ENCODE results near the gene SEC16B. TPM values are rescaled to one million over a fixed set of nuclear protein-coding genes. Genes with fewer than 3 reads are reported as not detected.

Gene SEC16B
- total and polyA plus RNA-seq, 4 donors = 10.9 to 56.8 (median 29.4) TPM

DNA sequence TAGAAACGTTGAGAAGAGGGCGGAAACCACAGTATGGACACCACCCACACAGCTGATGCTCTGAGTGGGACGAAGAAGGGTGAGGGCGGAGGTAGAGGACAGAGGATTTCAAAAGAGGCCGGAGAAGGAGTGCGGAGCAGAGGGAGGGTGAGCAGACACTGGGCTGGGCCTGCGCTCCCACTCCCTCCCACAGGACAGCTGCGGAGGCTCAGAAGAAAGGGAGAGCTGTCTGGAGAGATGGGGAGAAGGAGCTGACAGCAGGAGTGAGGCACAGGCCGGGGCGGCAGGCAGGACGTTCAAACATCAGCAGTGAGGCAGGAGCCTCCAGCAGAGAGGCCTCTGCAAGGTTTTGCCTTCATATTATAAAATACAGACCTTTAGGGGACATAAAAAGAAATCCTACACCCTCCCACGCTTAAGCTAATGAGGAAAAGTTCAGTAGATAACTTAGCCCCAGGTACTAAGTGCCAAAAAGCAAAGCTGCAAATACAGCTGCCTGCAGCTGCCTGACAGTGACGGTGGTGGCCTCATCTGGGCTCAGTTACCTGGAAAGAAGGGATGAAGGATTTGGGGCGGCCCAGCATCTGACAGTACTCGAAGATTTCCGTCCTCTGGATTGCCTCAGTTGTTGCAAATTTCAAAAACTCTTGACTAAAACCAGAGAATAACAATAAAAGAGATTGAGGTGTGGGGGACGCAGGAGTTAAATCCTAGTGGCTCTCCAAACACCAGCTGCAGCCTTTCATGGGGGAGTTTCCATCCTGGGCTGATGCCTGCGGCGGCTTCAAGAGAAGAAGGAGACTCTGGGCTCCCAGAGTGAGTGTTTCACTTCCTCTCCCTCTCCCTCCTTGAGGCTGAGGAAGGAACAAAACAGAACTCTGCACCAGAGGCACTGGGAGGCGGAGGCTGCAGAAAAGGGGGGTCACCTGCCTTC, 25.6 kb downstream of the SEC16B start:
- Histone ChIP-seq H3K9me3 (ENCODE audit: control insufficient read depth in 4 of 4, low read length in 3 of 4) (no peaks in the 10 kb centered on the region), H3K9ac (ENCODE audit: low read depth in 1 of 2, low read length in 2 of 2) (no peak overlapping the region), H3K36me3 (ENCODE audit: control insufficient read depth in 4 of 4, insufficient read depth in 3 of 4, low read depth in 1 of 4, low read length in 3 of 4) (peaks cover 11 to 78% (median 65%) of the 10 kb centered on the region in 4 donors), H3K27ac (ENCODE audit: low read depth in 1 of 2, low read length in 2 of 2) (no peak overlapping the region), H3K4me1 (ENCODE audit: control insufficient read depth in 4 of 4, insufficient read depth in 4 of 4, low read length in 3 of 4) (peaks cover 0 to 7% (median 0%) of the 10 kb centered on the region in 4 donors), H3K27me3 (ENCODE audit: control insufficient read depth in 4 of 4, insufficient read depth in 4 of 4, low read length in 3 of 4) (no peaks in the 10 kb centered on the region), H3K4me3 (ENCODE audit: low read depth in 1 of 3, low read length in 3 of 3) (no peak overlapping the region)
- TF ChIP-seq, protein P1, sequence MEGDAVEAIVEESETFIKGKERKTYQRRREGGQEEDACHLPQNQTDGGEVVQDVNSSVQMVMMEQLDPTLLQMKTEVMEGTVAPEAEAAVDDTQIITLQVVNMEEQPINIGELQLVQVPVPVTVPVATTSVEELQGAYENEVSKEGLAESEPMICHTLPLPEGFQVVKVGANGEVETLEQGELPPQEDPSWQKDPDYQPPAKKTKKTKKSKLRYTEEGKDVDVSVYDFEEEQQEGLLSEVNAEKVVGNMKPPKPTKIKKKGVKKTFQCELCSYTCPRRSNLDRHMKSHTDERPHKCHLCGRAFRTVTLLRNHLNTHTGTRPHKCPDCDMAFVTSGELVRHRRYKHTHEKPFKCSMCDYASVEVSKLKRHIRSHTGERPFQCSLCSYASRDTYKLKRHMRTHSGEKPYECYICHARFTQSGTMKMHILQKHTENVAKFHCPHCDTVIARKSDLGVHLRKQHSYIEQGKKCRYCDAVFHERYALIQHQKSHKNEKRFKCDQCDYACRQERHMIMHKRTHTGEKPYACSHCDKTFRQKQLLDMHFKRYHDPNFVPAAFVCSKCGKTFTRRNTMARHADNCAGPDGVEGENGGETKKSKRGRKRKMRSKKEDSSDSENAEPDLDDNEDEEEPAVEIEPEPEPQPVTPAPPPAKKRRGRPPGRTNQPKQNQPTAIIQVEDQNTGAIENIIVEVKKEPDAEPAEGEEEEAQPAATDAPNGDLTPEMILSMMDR (IDR thresholded peaks at IDR 0.05; ENCODE audit: low read depth, low read length, missing input control) = no peak
- TF ChIP-seq RXRA (IDR thresholded peaks at IDR 0.05) (no peak), SP1 (IDR thresholded peaks at IDR 0.05) (no peak), TAF1 (conservative IDR thresholded peaks at IDR 0.05) (no peak), YY1 (IDR thresholded peaks at IDR 0.05) (no peak), RAD21 (IDR thresholded peaks at IDR 0.05) (no peak), HNF4G (IDR thresholded peaks at IDR 0.05) (no peak)
- no peak for DNase-seq (ENCODE audit: low spot score)
- WGBS = 85% methylated on average over 20 of the region's 20 CpGs

DNA sequence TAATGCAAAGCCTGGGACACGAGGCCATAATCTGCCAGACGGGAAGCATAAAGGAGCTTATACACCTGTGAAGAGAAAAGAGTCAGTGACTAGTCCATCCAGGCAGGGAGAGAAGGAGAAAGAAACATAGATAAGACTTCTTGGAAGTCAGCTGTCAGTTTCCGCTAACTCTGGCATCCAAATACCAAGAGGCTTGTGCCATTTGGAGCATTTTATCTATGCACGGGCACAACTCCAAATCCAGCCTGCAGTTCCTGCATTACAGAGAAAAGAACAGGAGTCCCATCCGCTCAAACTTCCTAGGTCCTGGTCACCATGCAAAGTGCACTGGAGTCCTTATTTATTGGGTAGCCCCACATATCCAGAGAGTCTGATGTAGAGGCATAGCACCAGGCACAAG, 27.9 kb downstream of the SEC16B start:
- H3K9me3 ChIP-seq (ENCODE audit: control insufficient read depth in 4 of 4, low read length in 3 of 4) = no peaks in the 10 kb centered on the region
- H3K4me1 ChIP-seq (ENCODE audit: control insufficient read depth in 4 of 4, insufficient read depth in 4 of 4, low read length in 3 of 4) = no peaks in the 10 kb centered on the region
- no peak overlapping the region for H3K27ac ChIP-seq (ENCODE audit: low read depth in 1 of 2, low read length in 2 of 2)
- no peaks in the 10 kb centered on the region for H3K27me3 ChIP-seq (ENCODE audit: control insufficient read depth in 4 of 4, insufficient read depth in 4 of 4, low read length in 3 of 4)
- no peak overlapping the region for H3K4me3 ChIP-seq (ENCODE audit: low read depth in 1 of 3, low read length in 3 of 3)
- peaks cover 14 to 95% (median 79%) of the 10 kb centered on the region in 4 donors for H3K36me3 ChIP-seq (ENCODE audit: control insufficient read depth in 4 of 4, insufficient read depth in 3 of 4, low read depth in 1 of 4, low read length in 3 of 4)
- TF ChIP-seq, protein P2, sequence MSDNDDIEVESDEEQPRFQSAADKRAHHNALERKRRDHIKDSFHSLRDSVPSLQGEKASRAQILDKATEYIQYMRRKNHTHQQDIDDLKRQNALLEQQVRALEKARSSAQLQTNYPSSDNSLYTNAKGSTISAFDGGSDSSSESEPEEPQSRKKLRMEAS (IDR thresholded peaks at IDR 0.05) = no peak
- TF ChIP-seq, protein P3, sequence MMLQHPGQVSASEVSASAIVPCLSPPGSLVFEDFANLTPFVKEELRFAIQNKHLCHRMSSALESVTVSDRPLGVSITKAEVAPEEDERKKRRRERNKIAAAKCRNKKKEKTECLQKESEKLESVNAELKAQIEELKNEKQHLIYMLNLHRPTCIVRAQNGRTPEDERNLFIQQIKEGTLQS (IDR thresholded peaks at IDR 0.05) = no peak
- TF ChIP-seq YY1 (IDR thresholded peaks at IDR 0.05) (no peak), RAD21 (IDR thresholded peaks at IDR 0.05) (no peak), HNF4A (conservative IDR thresholded peaks at IDR 0.05) (no peak), GABPA (IDR thresholded peaks at IDR 0.05 in 1 of 2, conservative IDR thresholded peaks at IDR 0.05 in 1 of 2) (no peak), EGR1 (IDR thresholded peaks at IDR 0.05; ENCODE audit: low read depth in 2 of 2) (no peak), FOXA2 (IDR thresholded peaks at IDR 0.05) (no peak), HNF4G (IDR thresholded peaks at IDR 0.05) (no peak), RXRA (IDR thresholded peaks at IDR 0.05) (no peak), TAF1 (conservative IDR thresholded peaks at IDR 0.05) (no peak), FOXA1 (IDR thresholded peaks at IDR 0.05) (no peak)
- TF ChIP-seq, protein P4, sequence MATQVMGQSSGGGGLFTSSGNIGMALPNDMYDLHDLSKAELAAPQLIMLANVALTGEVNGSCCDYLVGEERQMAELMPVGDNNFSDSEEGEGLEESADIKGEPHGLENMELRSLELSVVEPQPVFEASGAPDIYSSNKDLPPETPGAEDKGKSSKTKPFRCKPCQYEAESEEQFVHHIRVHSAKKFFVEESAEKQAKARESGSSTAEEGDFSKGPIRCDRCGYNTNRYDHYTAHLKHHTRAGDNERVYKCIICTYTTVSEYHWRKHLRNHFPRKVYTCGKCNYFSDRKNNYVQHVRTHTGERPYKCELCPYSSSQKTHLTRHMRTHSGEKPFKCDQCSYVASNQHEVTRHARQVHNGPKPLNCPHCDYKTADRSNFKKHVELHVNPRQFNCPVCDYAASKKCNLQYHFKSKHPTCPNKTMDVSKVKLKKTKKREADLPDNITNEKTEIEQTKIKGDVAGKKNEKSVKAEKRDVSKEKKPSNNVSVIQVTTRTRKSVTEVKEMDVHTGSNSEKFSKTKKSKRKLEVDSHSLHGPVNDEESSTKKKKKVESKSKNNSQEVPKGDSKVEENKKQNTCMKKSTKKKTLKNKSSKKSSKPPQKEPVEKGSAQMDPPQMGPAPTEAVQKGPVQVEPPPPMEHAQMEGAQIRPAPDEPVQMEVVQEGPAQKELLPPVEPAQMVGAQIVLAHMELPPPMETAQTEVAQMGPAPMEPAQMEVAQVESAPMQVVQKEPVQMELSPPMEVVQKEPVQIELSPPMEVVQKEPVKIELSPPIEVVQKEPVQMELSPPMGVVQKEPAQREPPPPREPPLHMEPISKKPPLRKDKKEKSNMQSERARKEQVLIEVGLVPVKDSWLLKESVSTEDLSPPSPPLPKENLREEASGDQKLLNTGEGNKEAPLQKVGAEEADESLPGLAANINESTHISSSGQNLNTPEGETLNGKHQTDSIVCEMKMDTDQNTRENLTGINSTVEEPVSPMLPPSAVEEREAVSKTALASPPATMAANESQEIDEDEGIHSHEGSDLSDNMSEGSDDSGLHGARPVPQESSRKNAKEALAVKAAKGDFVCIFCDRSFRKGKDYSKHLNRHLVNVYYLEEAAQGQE (IDR thresholded peaks at IDR 0.05) = no peak
- H3K9ac ChIP-seq (ENCODE audit: low read depth in 1 of 2, low read length in 2 of 2) = no peak overlapping the region
- WGBS = 94% methylated on average over 5 of the region's 5 CpGs
- DNase-seq (ENCODE audit: low spot score) = no peak

Data from liver (tissue), 9 donors.